GM23338 (cell line): ENCODE data around the gene UQCRC2. TPM values are rescaled to one million over a fixed set of nuclear protein-coding genes. Genes with fewer than 3 reads are reported as not detected.

ENCODE experiments used
- ATAC-seq: fragments of 200-7000 bp; cut with Tn5 transposase; 3 replicates; pipeline ENCODE4 v1.9.1; 2020
- DNase-seq: peaks from one replicate; pipeline ENCODE4 v3.0.0-alpha.2; 2015; ENCODE audit warnings: low spot score
- H2AFZ ChIP-seq: fragments of 200-600 bp; sonication (generic); 2 replicates; pipeline ENCODE4 v1.8.0; 2016; ENCODE audit warnings: antibody characterized with exemption, mild to moderate bottlenecking, moderate library complexity
- H3F3A ChIP-seq: fragments of 200-600 bp; sonication (generic); replicated peaks from 2 replicates; pipeline ENCODE4 v1.8.0; 2017; ENCODE audit warnings: antibody characterized with exemption, mixed run types, low read depth
- H3K27ac ChIP-seq: fragments of 200-600 bp; sonication (generic); 2 replicates; pipeline ENCODE4 v1.6.1; 2016; ENCODE audit warnings: low read depth
- H3K27me3 ChIP-seq: fragments of 200-600 bp; sonication (generic); 2 replicates; pipeline ENCODE4 v1.8.0; 2016; ENCODE audit warnings: mild to moderate bottlenecking, mixed run types, moderate library complexity; ENCODE audit not compliant: insufficient read depth
- H3K36me3 ChIP-seq: fragments of 200-600 bp; sonication (generic); 2 replicates; pipeline ENCODE4 v1.8.0; 2016; ENCODE audit warnings: mild to moderate bottlenecking; ENCODE audit not compliant: insufficient read depth
- H3K4me1 ChIP-seq: fragments of 200-600 bp; sonication (generic); 2 replicates; pipeline ENCODE4 v1.8.0; 2016; ENCODE audit warnings: mild to moderate bottlenecking, moderate library complexity; ENCODE audit not compliant: insufficient read depth
- H3K4me2 ChIP-seq: fragments of 200-600 bp; sonication (generic); 2 replicates; pipeline ENCODE4 v1.7.1; 2017; ENCODE audit warnings: mixed run types
- H3K4me3 ChIP-seq: fragments of 200-600 bp; sonication (generic); 2 replicates; pipeline ENCODE4 v1.6.1; 2016; ENCODE audit warnings: mixed run types
- H3K79me2 ChIP-seq: fragments of 200-600 bp; sonication (generic); replicated peaks from 2 replicates; pipeline ENCODE4 v1.8.0; 2017; ENCODE audit warnings: mild to moderate bottlenecking; ENCODE audit not compliant: insufficient read depth
- H3K9me2 ChIP-seq: fragments of 200-600 bp; sonication (generic); 2 replicates; pipeline ENCODE4 v1.8.0; 2017; ENCODE audit not compliant: insufficient read depth
- H4K20me1 ChIP-seq: fragments of 200-600 bp; sonication (generic); replicated peaks from 2 replicates; pipeline ENCODE4 v1.8.0; 2017; ENCODE audit warnings: mild to moderate bottlenecking; ENCODE audit not compliant: insufficient read depth
- H3K27ac Mint-ChIP-seq: 2 replicates; pipeline ENCODE4 v1.8.0; 2020; ENCODE audit warnings: inconsistent platforms, mild to moderate bottlenecking, moderate library complexity, mixed read lengths
- H3K27me3 Mint-ChIP-seq: 3 replicates; pipeline ENCODE4 v1.8.0; 2022; ENCODE audit warnings: low read depth, mild to moderate bottlenecking, moderate library complexity, mixed read lengths, inconsistent platforms; ENCODE audit not compliant: insufficient read depth, poor library complexity
- H3K36me3 Mint-ChIP-seq: 3 replicates; pipeline ENCODE4 v1.8.0; 2021; ENCODE audit warnings: low read depth, mild to moderate bottlenecking, inconsistent platforms, moderate library complexity, mixed read lengths
- H3K4me1 Mint-ChIP-seq: 3 replicates; pipeline ENCODE4 v1.8.0; 2020; ENCODE audit warnings: mild to moderate bottlenecking, inconsistent platforms, mixed read lengths
- H3K4me3 Mint-ChIP-seq: 3 replicates; pipeline ENCODE4 v1.8.0; 2021; ENCODE audit warnings: moderate library complexity, mild to moderate bottlenecking, inconsistent platforms, mixed read lengths
- H3K9me3 Mint-ChIP-seq: 3 replicates; pipeline ENCODE4 v1.8.0; 2020; ENCODE audit warnings: moderate library complexity, mild to moderate bottlenecking, inconsistent platforms, mixed read lengths
- CTCF ChIP-seq, 2 experiments: fragments of 200-600 bp in 1 of 2; sonication (generic) in 1 of 2; conservative IDR thresholded peaks; 2 replicates each; pipeline versions ENCODE4 v1.5.1 to v1.6.1; 2016 to 2017; ENCODE audit warnings: antibody characterized with exemption in 2 of 2, low read depth in 2 of 2, mild to moderate bottlenecking in 2 of 2, moderate library complexity in 1 of 2
- ETS1 ChIP-seq: IDR thresholded peaks from 2 replicates; pipeline ENCODE4 v1.6.1; 2016; ENCODE audit warnings: antibody characterized with exemption
- REST ChIP-seq: IDR thresholded peaks from one replicate; pipeline ENCODE4 v1.6.1; 2018; ENCODE audit warnings: antibody characterized with exemption; ENCODE audit not compliant: unreplicated experiment
- STAT1 ChIP-seq: IDR thresholded peaks from one replicate; pipeline ENCODE4 v1.6.1; 2016; ENCODE audit warnings: antibody characterized with exemption; ENCODE audit not compliant: unreplicated experiment
- ZNF114 ChIP-seq: fragments of 250-450 bp; sonication (Bioruptor Pico); IDR thresholded peaks from 2 replicates; pipeline ENCODE4 v1.5.0; 2020; ENCODE audit warnings: mild to moderate bottlenecking, moderate library complexity
- ZNF331 ChIP-seq: fragments of 250-450 bp; sonication (Bioruptor Pico); IDR thresholded peaks from 2 replicates; pipeline ENCODE4 v1.5.0; 2020; ENCODE audit warnings: low read depth, mild to moderate bottlenecking, moderate library complexity
- ZNF462 ChIP-seq: fragments of 250-450 bp; sonication (Bioruptor Pico); IDR thresholded peaks from 2 replicates; pipeline ENCODE4 v1.5.0; 2020; ENCODE audit warnings: mild to moderate bottlenecking, moderate library complexity
- polyA plus RNA-seq: library from polyadenylated mRNA; unstranded; fragments of >200 nt; fragmentation: Nextera tagmentation; extraction: Ambion mirVana; gene quantifications from 2 replicates; pipeline ENCODE4 v1.2.1, GENCODE V29; 2016
- total RNA-seq: library from RNA; depleted of rRNA; stranded (reverse); fragments of >200 nt; shearing (Covaris generic); gene quantifications from 2 replicates; pipeline ENCODE4 v1.2.3, GENCODE V29; 2014

The UQCRC2 gene
- total and polyA plus RNA-seq, 2 experiments from 2014 or later, result 88.0 to 122 TPM

- peaks cover 45% of the 10 kb centered on the region for H3K36me3 Mint-ChIP-seq
Measured at GRCh38 chr16:21971856-21972255, 18.7 kb downstream of the UQCRC2 start.

More at GRCh38 chr16:21971856-21972255, 18.7 kb downstream of the UQCRC2 start:
- Histone ChIP-seq H2AFZ (no peak overlapping the region), H3K79me2 (no peaks in the 10 kb centered on the region), H3K9me2 (no peaks in the 10 kb centered on the region), H3K27me3 (no peaks in the 10 kb centered on the region), H3K36me3 (peaks cover 80% of the 10 kb centered on the region), H3K4me2 (no peak overlapping the region), H4K20me1 (peaks cover 3% of the 10 kb centered on the region), H3F3A (no peaks in the 10 kb centered on the region; the same call in 1 of the 2 replicates), H3K4me1 (no peaks in the 10 kb centered on the region), H3K4me3 (no peak overlapping the region), H3K27ac (no peak overlapping the region)
- Mint-ChIP-seq H3K27me3 (no peaks in the 10 kb centered on the region), H3K9me3 (no peaks in the 10 kb centered on the region), H3K4me3 (no peak overlapping the region), H3K27ac (no peak overlapping the region), H3K4me1 (no peaks in the 10 kb centered on the region)
- ATAC-seq, result no peak
- TF ChIP-seq ZNF462, result no peak
- TF ChIP-seq REST, result no peak
- no peak for TF ChIP-seq ETS1
- TF ChIP-seq ZNF114 (CRISPR knock-in tag), result no peak
- TF ChIP-seq STAT1, result no peak
- no peak for TF ChIP-seq ZNF331 (CRISPR knock-in tag)
- no peak for TF ChIP-seq CTCF (conservative IDR thresholded peaks at IDR 0.05; ENCODE audit: low read depth in 2 of 2)
- DNase-seq, result no peak
